Immature natural killer cell (primary cell): Measurements from ENCODE around the gene ITPR2. TPM values are rescaled to one million over a fixed set of nuclear protein-coding genes. Genes with fewer than 3 reads are reported as not detected.
A peak's percentile ranks its signal among the peaks of the same experiment; 100 is the strongest.

ENCODE experiments used
- DNase-seq, 3 donors: peaks; one replicate each; pipeline ENCODE4 v3.0.0; 2022; ENCODE audit warnings: mixed read lengths in 1 of 3
- H3K27ac Mint-ChIP-seq, 6 donors: one replicate each; pipeline ENCODE4 v1.8.0; 2020; ENCODE audit warnings: mixed read lengths in 6 of 6, mild to moderate bottlenecking in 5 of 6, inconsistent platforms in 4 of 6, moderate library complexity in 3 of 6
- H3K27me3 Mint-ChIP-seq, 3 donors: one replicate each; pipeline ENCODE4 v1.8.0; 2020 to 2021; ENCODE audit warnings: low read depth in 3 of 3, mild to moderate bottlenecking in 3 of 3, mixed read lengths in 3 of 3, moderate library complexity in 3 of 3, inconsistent platforms in 1 of 3
- H3K36me3 Mint-ChIP-seq, 3 donors: one replicate each; pipeline ENCODE4 v1.8.0; 2020; ENCODE audit warnings: mixed read lengths in 3 of 3, inconsistent platforms in 2 of 3, mild to moderate bottlenecking in 2 of 3
- H3K4me1 Mint-ChIP-seq, 2 donors: one replicate each; pipeline ENCODE4 v1.8.0; 2020; ENCODE audit warnings: inconsistent platforms in 2 of 2, mild to moderate bottlenecking in 2 of 2, mixed read lengths in 2 of 2, moderate library complexity in 1 of 2
- H3K4me3 Mint-ChIP-seq, 5 donors: one replicate each; pipeline ENCODE4 v1.8.0; 2020; ENCODE audit warnings: mild to moderate bottlenecking in 5 of 5, mixed read lengths in 5 of 5, inconsistent platforms in 3 of 5, moderate library complexity in 3 of 5
- H3K9me3 Mint-ChIP-seq, 6 donors: one replicate each; pipeline ENCODE4 v1.8.0; 2020; ENCODE audit warnings: mild to moderate bottlenecking in 6 of 6, mixed read lengths in 6 of 6, inconsistent platforms in 4 of 6, moderate library complexity in 3 of 6
- polyA plus RNA-seq, 3 donors: library from polyadenylated mRNA; unstranded; fragments of 300-500 nt; fragmentation: Illumina TruSeq; gene quantifications; one replicate each; pipeline ENCODE4 v1.2.3, GENCODE V29; 2021

ITPR2 gene
- polyA plus RNA-seq, 3 donors from 2014 or later = 7.2 to 23.4 (median 7.4) TPM

- H3K9me3 Mint-ChIP-seq = no peaks in the 10 kb centered on the region
- H3K4me1 Mint-ChIP-seq = no peaks in the 10 kb centered on the region
- no peak overlapping the region for H3K27ac Mint-ChIP-seq
- DNase-seq = no peak
- H3K27me3 Mint-ChIP-seq = no peaks in the 10 kb centered on the region
- peaks cover 50 to 52% (median 51%) of the 10 kb centered on the region in 3 donors for H3K36me3 Mint-ChIP-seq
- H3K4me3 Mint-ChIP-seq = no peak overlapping the region
These were observed 361.4 kb downstream of the ITPR2 start for GRCh38 chr12:26471560-26471959.

GRCh38 chr12:26469421-26470180 is 363.4 kb downstream of the ITPR2 start:
- no peak overlapping the region for H3K27ac Mint-ChIP-seq
- H3K9me3 Mint-ChIP-seq = no peaks in the 10 kb centered on the region
- H3K36me3 Mint-ChIP-seq = peaks cover 36 to 39% (median 38%) of the 10 kb centered on the region in 3 donors
- H3K4me1 Mint-ChIP-seq = no peaks in the 10 kb centered on the region
- H3K4me3 Mint-ChIP-seq = no peak overlapping the region
- no peaks in the 10 kb centered on the region for H3K27me3 Mint-ChIP-seq
- DNase-seq = no peak

GRCh38 chr12:26467351-26467750 is 365.6 kb downstream of the ITPR2 start:
- Mint-ChIP-seq H3K9me3 (no peaks in the 10 kb centered on the region), H3K4me1 (no peaks in the 10 kb centered on the region), H3K36me3 (peaks cover 19 to 31% (median 29%) of the 10 kb centered on the region in 3 donors), H3K27ac (no peak overlapping the region), H3K4me3 (no peak overlapping the region), H3K27me3 (no peaks in the 10 kb centered on the region)
- DNase-seq = no peak

GRCh38 chr12:26466726-26467125 is 366.3 kb downstream of the ITPR2 start:
- no peaks in the 10 kb centered on the region for H3K9me3 Mint-ChIP-seq
- no peak overlapping the region for H3K27ac Mint-ChIP-seq
- H3K4me1 Mint-ChIP-seq = no peaks in the 10 kb centered on the region
- no peak for DNase-seq
- H3K27me3 Mint-ChIP-seq = no peaks in the 10 kb centered on the region
- no peak overlapping the region for H3K4me3 Mint-ChIP-seq
- H3K36me3 Mint-ChIP-seq = peaks cover 19 to 31% (median 26%) of the 10 kb centered on the region in 3 donors

GRCh38 chr12:26465419-26466097 is 367.4 kb downstream of the ITPR2 start:
- Mint-ChIP-seq H3K27me3 (no peaks in the 10 kb centered on the region), H3K36me3 (peaks cover 19 to 28% (median 26%) of the 10 kb centered on the region in 3 donors), H3K4me3 (no peak overlapping the region), H3K9me3 (no peaks in the 10 kb centered on the region), H3K27ac (no peak overlapping the region), H3K4me1 (no peaks in the 10 kb centered on the region)
- no peak for DNase-seq

GRCh38 chr12:26461776-26462175 is 371.2 kb downstream of the ITPR2 start:
- H3K27me3 Mint-ChIP-seq = peaks cover 0 to 2% (median 0%) of the 10 kb centered on the region in 3 donors
- peaks cover 35 to 39% (median 38%) of the 10 kb centered on the region in 3 donors for H3K36me3 Mint-ChIP-seq

GRCh38 chr12:26460361-26460760 is 372.6 kb downstream of the ITPR2 start:
- Mint-ChIP-seq H3K9me3 (no peaks in the 10 kb centered on the region), H3K4me1 (no peaks in the 10 kb centered on the region), H3K27ac (no peak overlapping the region), H3K27me3 (peaks cover 0 to 2% (median 0%) of the 10 kb centered on the region in 3 donors), H3K36me3 (peaks cover 36 to 39% (median 38%) of the 10 kb centered on the region in 3 donors), H3K4me3 (no peak overlapping the region)
- no peak for DNase-seq

More at GRCh38 chr12:26461776-26462175, 371.2 kb downstream of the ITPR2 start:
- no peak for DNase-seq
- H3K9me3 Mint-ChIP-seq = no peaks in the 10 kb centered on the region
- no peaks in the 10 kb centered on the region for H3K4me1 Mint-ChIP-seq
- H3K27ac Mint-ChIP-seq = no peak overlapping the region
- no peak overlapping the region for H3K4me3 Mint-ChIP-seq

GRCh38 chr12:26455936-26456574 is 376.9 kb downstream of the ITPR2 start:
- DNase-seq = no peak
- Mint-ChIP-seq H3K4me3 (no peak overlapping the region), H3K27ac (no peak overlapping the region), H3K36me3 (peaks cover 37 to 41% (median 40%) of the 10 kb centered on the region in 3 donors), H3K9me3 (no peaks in the 10 kb centered on the region), H3K4me1 (peaks cover 0 to 3% of the 10 kb centered on the region in 2 donors), H3K27me3 (peaks cover 0 to 2% (median 0%) of the 10 kb centered on the region in 3 donors)

GRCh38 chr12:26453246-26453645 is 379.7 kb downstream of the ITPR2 start:
- H3K9me3 Mint-ChIP-seq = no peaks in the 10 kb centered on the region
- no peak for DNase-seq
- no peak overlapping the region for H3K27ac Mint-ChIP-seq
- peaks cover 33 to 41% (median 34%) of the 10 kb centered on the region in 3 donors for H3K36me3 Mint-ChIP-seq
- peaks cover 0 to 3% of the 10 kb centered on the region in 2 donors for H3K4me1 Mint-ChIP-seq
- no peaks in the 10 kb centered on the region for H3K27me3 Mint-ChIP-seq
- H3K4me3 Mint-ChIP-seq = no peak overlapping the region

GRCh38 chr12:26452511-26452910 is 380.5 kb downstream of the ITPR2 start:
- Mint-ChIP-seq H3K4me3 (no peak overlapping the region), H3K27me3 (no peaks in the 10 kb centered on the region), H3K27ac (peak overlapping the region in 2 of 6 donors; percentile 15 to 31), H3K9me3 (no peaks in the 10 kb centered on the region), H3K4me1 (peaks cover 0 to 3% of the 10 kb centered on the region in 2 donors), H3K36me3 (peaks cover 25 to 34% (median 27%) of the 10 kb centered on the region in 3 donors)
- no peak for DNase-seq

- Mint-ChIP-seq H3K36me3 (peaks cover 19 to 26% (median 20%) of the 10 kb centered on the region in 3 donors), H3K27me3 (no peaks in the 10 kb centered on the region), H3K4me3 (no peak overlapping the region), H3K9me3 (no peaks in the 10 kb centered on the region), H3K4me1 (peaks cover 0 to 3% of the 10 kb centered on the region in 2 donors), H3K27ac (no peak overlapping the region)
- DNase-seq = no peak
These were observed 381.2 kb downstream of the ITPR2 start for GRCh38 chr12:26451763-26452162.

- Mint-ChIP-seq H3K4me1 (no peaks in the 10 kb centered on the region), H3K36me3 (peaks cover 21 to 47% (median 44%) of the 10 kb centered on the region in 3 donors), H3K4me3 (no peak overlapping the region), H3K27ac (no peak overlapping the region), H3K9me3 (no peaks in the 10 kb centered on the region), H3K27me3 (no peaks in the 10 kb centered on the region)
- DNase-seq = no peak
These were observed 387.1 kb downstream of the ITPR2 start for GRCh38 chr12:26445909-26446308.

- no peak for DNase-seq
- Mint-ChIP-seq H3K4me3 (no peak overlapping the region), H3K4me1 (no peaks in the 10 kb centered on the region), H3K9me3 (no peaks in the 10 kb centered on the region), H3K27ac (no peak overlapping the region), H3K36me3 (peaks cover 20 to 49% (median 43%) of the 10 kb centered on the region in 3 donors), H3K27me3 (no peaks in the 10 kb centered on the region)
These were observed 389.7 kb downstream of the ITPR2 start for GRCh38 chr12:26443309-26443708.

- H3K27me3 Mint-ChIP-seq = no peaks in the 10 kb centered on the region
- no peaks in the 10 kb centered on the region for H3K9me3 Mint-ChIP-seq
- no peak overlapping the region for H3K27ac Mint-ChIP-seq
- DNase-seq = no peak
- no peaks in the 10 kb centered on the region for H3K4me1 Mint-ChIP-seq
- H3K36me3 Mint-ChIP-seq = peaks cover 20 to 49% (median 40%) of the 10 kb centered on the region in 3 donors
- no peak overlapping the region for H3K4me3 Mint-ChIP-seq
These were observed 391.6 kb downstream of the ITPR2 start for GRCh38 chr12:26441434-26441833.
